K562 (cell line): ENCODE measurements around the gene GNAS-AS1. TPM values are rescaled to one million over a fixed set of nuclear protein-coding genes. Genes with fewer than 3 reads are reported as not detected.

Experiments used
- CXXC5 ChIP-seq: fragments of 250-450 bp; sonication (Bioruptor Pico); IDR thresholded peaks from 2 replicates; pipeline ENCODE4 v1.8.0; 2022; ENCODE audit warnings: inconsistent platforms, mild to moderate bottlenecking, moderate library complexity
- DACH1 ChIP-seq: fragments of 450-650 bp; IDR thresholded peaks from 2 replicates; pipeline ENCODE4 v1.6.1; 2018; ENCODE audit not compliant: partially characterized antibody
- GABPA ChIP-seq: fragments of 200-800 bp; sonication (Bioruptor generic); conservative IDR thresholded peaks from 2 replicates; pipeline ENCODE4 v1.6.1; 2016; ENCODE audit warnings: low read depth, missing genetic modification characterization, missing compliant biosample characterization
- GATAD2A ChIP-seq: fragments of 450-650 bp; IDR thresholded peaks from 2 replicates; pipeline ENCODE4 v1.6.1; 2017
- HDAC3 ChIP-seq: fragments of 450-650 bp; IDR thresholded peaks from 2 replicates; pipeline ENCODE4 v1.6.1; 2018; ENCODE audit warnings: borderline replicate concordance, mild to moderate bottlenecking, moderate library complexity; ENCODE audit not compliant: partially characterized antibody
- KLF16 ChIP-seq: IDR thresholded peaks from 2 replicates; pipeline ENCODE4 v1.6.1; 2016; ENCODE audit warnings: antibody characterized with exemption
- LARP7 ChIP-seq: fragments of 450-650 bp; IDR thresholded peaks from 2 replicates; pipeline ENCODE4 v1.6.1; 2016
- MGA ChIP-seq: fragments of 450-650 bp; IDR thresholded peaks from 2 replicates; pipeline ENCODE4 v1.6.1; 2016; ENCODE audit warnings: mild to moderate bottlenecking, moderate library complexity
- NCOA6 ChIP-seq: fragments of 450-650 bp; IDR thresholded peaks from 2 replicates; pipeline ENCODE4 v1.6.1; 2017; ENCODE audit warnings: mild to moderate bottlenecking
- NR2C2 ChIP-seq, 2 experiments: fragments of 200-800 bp in 1 of 2; sonication (Bioruptor generic) in 1 of 2; sonication (generic) in 1 of 2; formaldehyde crosslinking in 1 of 2; IDR thresholded peaks; 2 replicates each; pipeline versions ENCODE4 v1.6.1 to v1.8.0; 2016 to 2022; ENCODE audit warnings: mild to moderate bottlenecking in 1 of 2, missing compliant biosample characterization in 1 of 2, missing genetic modification characterization in 1 of 2, missing genetic modification reagents in 1 of 2
- POLR2G ChIP-seq: fragments of 200-400 bp; formaldehyde crosslinking; IDR thresholded peaks from 2 replicates; pipeline ENCODE4 v1.6.1; 2017; ENCODE audit warnings: low read depth, mild to moderate bottlenecking, antibody characterized with exemption, low read length, moderate library complexity
- RBBP5 ChIP-seq: fragments of 200-600 bp; sonication (generic); IDR thresholded peaks from 2 replicates; pipeline ENCODE4 v1.6.1; 2012; ENCODE audit warnings: borderline replicate concordance, mild to moderate bottlenecking, low read length, control low read depth, inconsistent platforms; ENCODE audit not compliant: insufficient read depth, poor library complexity, severe bottlenecking
- STAG1 ChIP-seq: sonication (generic); formaldehyde crosslinking; IDR thresholded peaks from 2 replicates; pipeline ENCODE4 v1.5.0; 2020; ENCODE audit warnings: missing genetic modification reagents, borderline replicate concordance
- SUPT5H ChIP-seq: fragments of 450-650 bp; IDR thresholded peaks from 2 replicates; pipeline ENCODE4 v1.6.1; 2016
- TFE3 ChIP-seq: fragments of 450-650 bp; formaldehyde crosslinking; IDR thresholded peaks from 2 replicates; pipeline ENCODE4 v1.4.0; 2020; ENCODE audit warnings: mild to moderate bottlenecking, mixed read lengths
- polyA plus RNA-seq, 8 experiments: library from polyadenylated mRNA; depleted of rRNA in 4 of 8; stranded (reverse) in 5 of 8; unstranded in 3 of 8; fragments of >200 nt; fragmentation: Nextera tagmentation in 2 of 8; fragmentation: Illumina TruSeq in 1 of 8; extraction: Ambion mirVana in 2 of 8; extraction: Trizol in 1 of 8; gene quantifications; 2 replicates each; pipeline versions ENCODE4 v1.2.1 to v1.2.3, GENCODE V29; 2011 to 2014; ENCODE audit warnings: inconsistent platforms in 1 of 8, missing spikeins in 1 of 8
- total RNA-seq, 7 experiments: library from RNA; depleted of rRNA in 6 of 7; stranded (reverse); fragments of >200 nt in 6 of 7; fragmentation: Illumina TruSeq in 2 of 7; extraction: Trizol in 2 of 7; gene quantifications; 2 replicates each; pipeline versions ENCODE4 v1.2.1 to v1.2.3, GENCODE V29; 2011 to 2021; ENCODE audit warnings: low replicate concordance in 1 of 7

Gene GNAS-AS1
- total and polyA plus RNA-seq, 9 of the 15 experiments (the other 6 are each of a cell fraction or from before 2014, with no cell fraction given): 0.04 to 2.5 (median 0.25) TPM

GRCh38 chr20:58892141-58892931 is 41.6 kb upstream of the GNAS-AS1 start (continued):
- TF ChIP-seq MGA (0 out of 2 replicates have a peak, but pooled peaks have one; percentile 37), NR2C2 (CRISPR knock-in tag; IDR thresholded peaks at IDR 0.05) (no peak), NR2C2 (tag; IDR thresholded peaks at IDR 0.05) (peak; percentile 25; the same call in 1 of the 2 replicates), CXXC5 (CRISPR knock-in tag) (no peak), GABPA (peak; percentile 35), SUPT5H (0 out of 2 replicates have a peak, but pooled peaks have one; percentile 55), NCOA6 (no peak), TFE3 (CRISPR knock-in tag) (no peak), LARP7 (peak; percentile 31; the same call in 1 of the 2 replicates), KLF16 (no peak), POLR2G (peak; percentile 70), STAG1 (no peak), GATAD2A (peak; percentile 60; the same call in 1 of the 2 replicates), DACH1 (no peak), RBBP5 (peak; percentile 55), HDAC3 (no peak)
